ENCODE results near the gene LFNG. TPM values are rescaled to one million over a fixed set of nuclear protein-coding genes. Genes with fewer than 3 reads are reported as not detected.

Gene LFNG
- polyA plus RNA-seq, 1 experiment, result 3.1 TPM

DNA sequence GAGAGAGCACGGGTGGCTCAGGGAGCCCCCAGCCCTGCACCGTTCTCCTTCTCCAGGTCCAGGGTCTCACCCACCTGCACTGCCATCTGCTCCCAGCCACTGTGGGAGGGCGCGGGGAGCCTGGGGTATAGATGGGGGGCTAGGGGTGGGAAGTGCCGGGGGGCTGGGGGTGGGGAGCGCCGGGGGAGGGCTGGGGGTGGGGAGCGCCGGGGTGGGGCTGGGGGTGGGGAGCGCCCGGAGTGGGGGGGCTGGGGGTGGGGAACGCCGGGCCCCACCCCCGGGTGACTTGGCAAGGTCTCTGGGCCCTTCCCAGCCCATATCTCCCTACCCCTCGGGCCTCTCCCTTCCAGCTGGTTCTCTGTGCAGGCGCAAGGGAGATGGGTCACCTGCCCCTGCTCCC is 43.3 kb upstream of the LFNG start, which contains the start of gene GRIFIN:
Gene GRIFIN (minus strand): TSS at position 101 of the 400 bp plus-strand sequence. CDS start 15 bp downstream, at position 86.
- POLR2A ChIA-PET, result no interaction called here
- CTCF ChIA-PET, result interaction anchor here (0.9 to 1.1 kb wide), 2 partner anchors 32 to 91 kb away, joined by 3 read pairs; no protein-coding TSS in a partner anchor
- no peak for DNase-seq (ENCODE audit: low read depth)
- TF ChIP-seq, protein P1, sequence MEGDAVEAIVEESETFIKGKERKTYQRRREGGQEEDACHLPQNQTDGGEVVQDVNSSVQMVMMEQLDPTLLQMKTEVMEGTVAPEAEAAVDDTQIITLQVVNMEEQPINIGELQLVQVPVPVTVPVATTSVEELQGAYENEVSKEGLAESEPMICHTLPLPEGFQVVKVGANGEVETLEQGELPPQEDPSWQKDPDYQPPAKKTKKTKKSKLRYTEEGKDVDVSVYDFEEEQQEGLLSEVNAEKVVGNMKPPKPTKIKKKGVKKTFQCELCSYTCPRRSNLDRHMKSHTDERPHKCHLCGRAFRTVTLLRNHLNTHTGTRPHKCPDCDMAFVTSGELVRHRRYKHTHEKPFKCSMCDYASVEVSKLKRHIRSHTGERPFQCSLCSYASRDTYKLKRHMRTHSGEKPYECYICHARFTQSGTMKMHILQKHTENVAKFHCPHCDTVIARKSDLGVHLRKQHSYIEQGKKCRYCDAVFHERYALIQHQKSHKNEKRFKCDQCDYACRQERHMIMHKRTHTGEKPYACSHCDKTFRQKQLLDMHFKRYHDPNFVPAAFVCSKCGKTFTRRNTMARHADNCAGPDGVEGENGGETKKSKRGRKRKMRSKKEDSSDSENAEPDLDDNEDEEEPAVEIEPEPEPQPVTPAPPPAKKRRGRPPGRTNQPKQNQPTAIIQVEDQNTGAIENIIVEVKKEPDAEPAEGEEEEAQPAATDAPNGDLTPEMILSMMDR (IDR thresholded peaks at IDR 0.05; ENCODE audit: insufficient read depth, low read depth, low read length), result no peak
- no peak within 1 kb of the TSS for H3K4me3 ChIP-seq (ENCODE audit: low read depth, low read length)
- H3K36me3 ChIP-seq (ENCODE audit: control insufficient read depth, insufficient read depth, low read length), result no peaks in the 10 kb centered on the region
- no peaks in the 10 kb centered on the region; the same call in none of the 2 replicates for H3K27me3 ChIP-seq (ENCODE audit: control insufficient read depth, insufficient read depth, low read length)

DNA sequence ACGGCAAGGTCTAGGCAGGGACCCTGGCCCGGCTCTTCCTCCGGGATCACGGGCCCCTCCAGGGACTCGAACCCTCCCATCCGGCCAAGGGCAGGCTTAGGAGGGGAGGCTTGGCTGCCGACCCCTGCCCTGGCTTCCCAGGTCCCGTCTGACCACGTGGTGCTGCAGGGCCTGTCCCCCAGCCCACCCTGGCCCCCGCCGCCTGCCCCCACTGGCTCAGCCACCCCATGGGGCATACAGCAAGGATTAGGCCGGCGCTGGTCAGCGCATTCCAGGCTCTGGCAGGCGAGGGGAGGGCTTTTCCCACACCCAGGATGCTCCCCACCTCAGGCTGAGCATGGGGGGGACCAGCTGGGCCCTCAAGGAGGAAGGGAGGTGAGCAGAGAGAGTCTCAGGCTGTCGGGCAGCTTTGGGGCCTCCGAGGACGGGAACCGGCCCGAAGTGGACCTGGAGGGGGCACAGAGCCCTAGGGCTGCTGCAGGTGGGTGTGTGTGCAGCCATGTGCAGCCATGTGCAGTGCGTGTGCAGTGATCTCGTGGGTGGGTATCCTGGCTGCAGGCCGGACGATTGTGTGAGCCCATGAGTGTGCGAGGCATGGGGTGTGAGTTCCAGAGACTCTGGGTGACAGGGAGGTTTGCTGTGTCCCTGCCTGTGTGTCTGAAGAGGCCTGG is 42.7 kb upstream of the LFNG start:
- ChIA-PET CTCF (interaction anchor here (1.1 to 5.2 kb wide), 2 partner anchors 7 to 31 kb away, joined by 3 to 38 read pairs; no protein-coding TSS in a partner anchor), POLR2A (no interaction called here)
- no peak for DNase-seq (ENCODE audit: low read depth)
- Histone ChIP-seq H3K27me3 (ENCODE audit: control insufficient read depth, insufficient read depth, low read length) (no peaks in the 10 kb centered on the region; the same call in none of the 2 replicates), H3K4me3 (ENCODE audit: low read depth, low read length) (no peak overlapping the region), H3K36me3 (ENCODE audit: control insufficient read depth, insufficient read depth, low read length) (no peaks in the 10 kb centered on the region)
- TF ChIP-seq, protein P1 (IDR thresholded peaks at IDR 0.05; ENCODE audit: insufficient read depth, low read depth, low read length), result no peak

DNA sequence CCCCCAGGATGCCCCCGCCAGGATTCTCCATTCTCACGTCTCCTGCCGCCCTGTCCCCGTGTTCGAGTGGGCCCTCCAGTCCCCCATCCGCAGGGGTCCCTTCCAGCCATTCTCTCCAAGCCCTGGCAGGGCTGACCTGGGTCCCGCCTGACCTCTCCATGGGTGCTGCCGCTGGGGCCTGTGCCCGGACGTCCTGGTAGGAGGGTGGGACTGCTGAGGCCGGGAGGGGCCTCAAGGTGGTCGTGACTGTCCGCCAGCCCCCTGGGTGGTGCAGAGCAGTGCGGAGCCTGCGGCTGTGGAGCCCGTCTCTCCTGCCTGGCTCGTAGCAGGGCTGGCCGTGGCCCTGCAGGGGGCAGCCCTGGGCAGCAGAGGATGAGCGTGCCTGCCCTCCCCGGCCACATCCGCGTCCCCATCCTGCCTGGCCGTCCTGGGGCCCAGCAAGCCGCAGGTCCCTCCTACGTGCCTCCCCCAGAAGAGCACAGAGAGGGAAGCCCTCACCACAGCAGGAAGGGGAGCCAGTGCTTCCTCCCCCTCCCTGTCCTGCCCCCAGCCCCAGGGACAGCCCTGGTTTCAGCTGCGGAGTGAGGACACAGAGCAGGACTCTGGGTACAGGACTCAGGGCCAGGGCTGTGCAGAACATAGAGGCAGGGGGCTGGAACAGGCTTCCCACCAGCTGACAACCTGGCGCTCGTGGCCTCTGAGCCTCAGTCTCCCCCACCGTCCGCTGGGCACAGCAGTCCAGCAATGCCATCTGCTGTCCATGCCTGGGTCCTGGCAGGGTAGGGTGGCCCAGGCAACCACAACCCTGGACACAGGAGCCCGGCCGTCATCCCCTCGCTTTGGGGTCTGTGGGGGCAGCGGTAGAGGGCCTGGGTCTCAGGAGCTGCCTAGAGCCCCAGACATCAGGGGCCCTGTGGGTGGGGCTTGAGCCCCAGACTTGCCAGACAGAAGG is 41.9 kb upstream of the LFNG start:
- ChIA-PET CTCF (interaction anchor here (0.5 to 5.2 kb wide), 15 partner anchors 8 to 518 kb away, joined by 3 to 38 read pairs (median 4); no protein-coding TSS in a partner anchor), POLR2A (no interaction called here)
- H3K36me3 ChIP-seq (ENCODE audit: control insufficient read depth, insufficient read depth, low read length), result no peaks in the 10 kb centered on the region
- DNase-seq (ENCODE audit: low read depth), result no peak
- no peaks in the 10 kb centered on the region; the same call in none of the 2 replicates for H3K27me3 ChIP-seq (ENCODE audit: control insufficient read depth, insufficient read depth, low read length)
- no peak overlapping the region for H3K4me3 ChIP-seq (ENCODE audit: low read depth, low read length)
- TF ChIP-seq, protein P1 (IDR thresholded peaks at IDR 0.05; ENCODE audit: insufficient read depth, low read depth, low read length), result peak; percentile 90

DNA sequence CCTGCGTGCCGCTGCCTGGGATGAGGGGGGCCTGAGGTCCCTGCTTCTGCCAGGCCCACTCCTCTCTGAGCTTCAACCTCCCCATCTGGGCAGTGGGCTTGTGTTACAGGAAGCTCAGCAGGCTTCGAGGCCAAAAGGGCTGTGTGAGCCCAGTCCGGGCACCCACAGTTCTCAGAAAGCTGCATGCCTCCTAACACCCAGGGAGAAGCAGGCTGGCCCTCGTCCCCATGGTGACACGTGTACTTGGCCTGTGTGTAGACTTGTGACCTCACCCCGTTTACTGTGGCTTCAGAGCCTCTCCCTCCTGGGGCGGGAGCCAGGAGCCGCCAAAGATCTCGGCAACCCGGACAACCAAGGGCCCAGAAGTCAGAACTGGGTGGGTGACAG is 41.2 kb upstream of the LFNG start:
- TF ChIP-seq, protein P1 (IDR thresholded peaks at IDR 0.05; ENCODE audit: insufficient read depth, low read depth, low read length), result no peak
- ChIA-PET POLR2A (no interaction called here), CTCF (interaction anchor here (0.5 to 5.2 kb wide), 16 partner anchors 9 to 517 kb away, joined by 3 to 38 read pairs (median 4); no protein-coding TSS in a partner anchor)
- H3K4me3 ChIP-seq (ENCODE audit: low read depth, low read length), result no peak overlapping the region
- no peaks in the 10 kb centered on the region; the same call in none of the 2 replicates for H3K27me3 ChIP-seq (ENCODE audit: control insufficient read depth, insufficient read depth, low read length)
- H3K36me3 ChIP-seq (ENCODE audit: control insufficient read depth, insufficient read depth, low read length), result no peaks in the 10 kb centered on the region
- DNase-seq (ENCODE audit: low read depth), result no peak

All from BJ (cell line).